Measurements from ENCODE around the gene IL36G.
A peak's percentile ranks its signal among the peaks of the same experiment; 100 is the strongest.

Gene IL36G

GRCh38 chr2:112973156-112973555 is 4.7 kb upstream of the IL36G start:
- no peak for DNase-seq

- DNase-seq, result no peak
Measured at GRCh38 chr2:112979731-112980130, 1.9 kb downstream of the IL36G start.

- no peak for DNase-seq
Measured at GRCh38 chr2:112980537-112980936, 2.7 kb downstream of the IL36G start.

GRCh38 chr2:112985090-112985489 is 7.3 kb downstream of the IL36G start:
- DNase-seq, result peak in 1 of 2 experiments; percentile 35

- DNase-seq, result no peak
Measured at GRCh38 chr2:112989611-112990010, 11.8 kb downstream of the IL36G start.

- no peak for DNase-seq
Measured at GRCh38 chr2:112993831-112994230, 16.0 kb downstream of the IL36G start.

GRCh38 chr2:112994648-112995047 is 16.8 kb downstream of the IL36G start:
- DNase-seq, result no peak

- DNase-seq, result peak in 1 of 2 experiments; percentile 30
Measured at GRCh38 chr2:112995346-112995920, 17.6 kb downstream of the IL36G start.

GRCh38 chr2:112996635-112997034 is 18.8 kb downstream of the IL36G start:
- DNase-seq, result peak; percentile 53 to 61

GRCh38 chr2:112997151-112997550 is 19.3 kb downstream of the IL36G start:
- DNase-seq, result no peak

GRCh38 chr2:113000436-113000835 is 22.6 kb downstream of the IL36G start:
- DNase-seq, result no peak

GRCh38 chr2:113002677-113003076 is 24.9 kb downstream of the IL36G start:
- no peak for DNase-seq

GRCh38 chr2:113005030-113005509 is 27.3 kb downstream of the IL36G start, which contains the start of gene IL36A:
IL36A (plus strand) TSS chr2:113005459; CDS start chr2:113005872, 413 bp downstream.
- DNase-seq, result no peak

GRCh38 chr2:113007250-113007649 is 29.4 kb downstream of the IL36G start:
- no peak for DNase-seq

GRCh38 chr2:113009622-113010021 is 31.8 kb downstream of the IL36G start:
- no peak for DNase-seq

GRCh38 chr2:113010088-113010487 is 32.3 kb downstream of the IL36G start:
- DNase-seq, result no peak

GRCh38 chr2:113011108-113011507 is 33.3 kb downstream of the IL36G start:
- DNase-seq, result no peak

- no peak for DNase-seq
Measured at GRCh38 chr2:113012436-113013335, 34.9 kb downstream of the IL36G start.

- DNase-seq, result no peak
Measured at GRCh38 chr2:113013336-113013661, 35.5 kb downstream of the IL36G start.

- DNase-seq, result no peak
Measured at GRCh38 chr2:113014067-113014466, 36.3 kb downstream of the IL36G start.

GRCh38 chr2:113015042-113015441 is 37.2 kb downstream of the IL36G start:
- DNase-seq, result no peak

- DNase-seq, result no peak
Measured at GRCh38 chr2:113015655-113016054, 37.8 kb downstream of the IL36G start.

GRCh38 chr2:113018509-113018908 is 40.7 kb downstream of the IL36G start:
- DNase-seq, result no peak

- DNase-seq, result no peak
Measured at GRCh38 chr2:113021312-113021711, 43.5 kb downstream of the IL36G start.

Measured in activated T-cell treated with anti-CD3 and anti-CD28 coated beads, Interleukin-2, amount 50 U/mL, for 48 hours (primary cell).